Thoracic aorta (tissue), 2 donors: ENCODE results near the gene NAB1. TPM values are rescaled to one million over a fixed set of nuclear protein-coding genes. Genes with fewer than 3 reads are reported as not detected.

Experiments used
- ATAC-seq: fragments of 150-250 bp; one replicate; pipeline ENCODE4 v1.8.0; 2017; ENCODE audit warnings: low read depth; ENCODE audit not compliant: insufficient number of reproducible peaks, low FRiP score
- DNase-seq: peaks from one replicate; pipeline ENCODE4 v3.0.0-alpha.2; 2020; ENCODE audit warnings: low spot score
- H3K27ac ChIP-seq, 2 donors: fragments of 200-600 bp; sonication (generic); 1 replicate in 1 of 2; 2 replicates in 1 of 2; pipeline ENCODE4 v1.5.1; 2016; ENCODE audit warnings: mild to moderate bottlenecking in 2 of 2, moderate library complexity in 2 of 2
- H3K27me3 ChIP-seq: fragments of 200-600 bp; sonication (generic); replicated peaks from 2 replicates; pipeline ENCODE4 v1.6.0; 2016; ENCODE audit warnings: mild to moderate bottlenecking; ENCODE audit not compliant: insufficient read depth
- H3K36me3 ChIP-seq: fragments of 200-600 bp; sonication (generic); one replicate; pipeline ENCODE4 v1.5.1; 2016
- H3K4me1 ChIP-seq, 2 donors: fragments of 200-600 bp; sonication (generic); 1 replicate in 1 of 2; 2 replicates in 1 of 2; pipeline versions ENCODE4 v1.5.1 to v1.6.0; 2016; ENCODE audit warnings: low read depth in 2 of 2, mild to moderate bottlenecking in 1 of 2; ENCODE audit not compliant: control insufficient read depth in 1 of 2
- H3K4me3 ChIP-seq: fragments of 200-600 bp; sonication (generic); 2 replicates; pipeline ENCODE4 v1.5.1; 2016; ENCODE audit warnings: mild to moderate bottlenecking
- H3K9me3 ChIP-seq: fragments of 200-600 bp; sonication (generic); 2 replicates; pipeline ENCODE4 v1.5.1; 2016
- total RNA-seq, 2 donors: library from RNA; depleted of rRNA; stranded (reverse); fragments of >200 nt; gene quantifications; one replicate each; pipeline versions ENCODE4 v1.1.0 to v1.2.3, GENCODE V29; 2016
- TF ChIP-seq, protein P1 (sequence below): fragments of 200-600 bp; sonication (generic); IDR thresholded peaks from one replicate; pipeline ENCODE4 v1.5.1; 2019; ENCODE audit warnings: antibody characterized with exemption

The NAB1 gene
- total RNA-seq, 2 donors from 2014 or later: 51.0 to 77.7 TPM

- Histone ChIP-seq H3K4me3 (no peak overlapping the region), H3K4me1 (peaks cover 17 to 36% of the 10 kb centered on the region in 2 donors), H3K36me3 (no peaks in the 10 kb centered on the region), H3K27ac (no peak overlapping the region), H3K27me3 (no peaks in the 10 kb centered on the region), H3K9me3 (no peaks in the 10 kb centered on the region)
- TF ChIP-seq, protein P1, sequence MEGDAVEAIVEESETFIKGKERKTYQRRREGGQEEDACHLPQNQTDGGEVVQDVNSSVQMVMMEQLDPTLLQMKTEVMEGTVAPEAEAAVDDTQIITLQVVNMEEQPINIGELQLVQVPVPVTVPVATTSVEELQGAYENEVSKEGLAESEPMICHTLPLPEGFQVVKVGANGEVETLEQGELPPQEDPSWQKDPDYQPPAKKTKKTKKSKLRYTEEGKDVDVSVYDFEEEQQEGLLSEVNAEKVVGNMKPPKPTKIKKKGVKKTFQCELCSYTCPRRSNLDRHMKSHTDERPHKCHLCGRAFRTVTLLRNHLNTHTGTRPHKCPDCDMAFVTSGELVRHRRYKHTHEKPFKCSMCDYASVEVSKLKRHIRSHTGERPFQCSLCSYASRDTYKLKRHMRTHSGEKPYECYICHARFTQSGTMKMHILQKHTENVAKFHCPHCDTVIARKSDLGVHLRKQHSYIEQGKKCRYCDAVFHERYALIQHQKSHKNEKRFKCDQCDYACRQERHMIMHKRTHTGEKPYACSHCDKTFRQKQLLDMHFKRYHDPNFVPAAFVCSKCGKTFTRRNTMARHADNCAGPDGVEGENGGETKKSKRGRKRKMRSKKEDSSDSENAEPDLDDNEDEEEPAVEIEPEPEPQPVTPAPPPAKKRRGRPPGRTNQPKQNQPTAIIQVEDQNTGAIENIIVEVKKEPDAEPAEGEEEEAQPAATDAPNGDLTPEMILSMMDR: no peak
- DNase-seq (no peak), ATAC-seq (no peak)
These were observed 8.8 kb upstream of the NAB1 start for GRCh38 chr2:190640117-190640516.

DNA sequence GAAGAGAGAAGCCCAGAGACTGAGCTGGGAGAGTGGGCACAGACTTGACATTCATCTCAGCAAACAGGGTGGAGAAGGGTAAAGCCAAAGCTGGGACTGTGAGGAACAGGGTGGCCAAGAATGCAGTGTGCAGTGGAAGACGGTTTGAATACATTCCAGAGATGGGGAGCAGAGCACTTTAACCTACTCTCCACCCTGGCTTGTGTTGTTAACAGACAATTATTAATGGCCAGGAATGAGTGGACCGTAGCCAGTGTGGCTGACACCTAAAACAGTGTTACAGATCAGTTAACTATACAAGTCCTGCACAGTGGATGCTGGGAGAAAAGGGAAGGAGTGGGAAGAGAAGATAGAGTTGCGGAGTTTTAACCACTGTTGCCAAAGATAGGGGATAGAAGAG lies 7.4 kb upstream of the NAB1 start:
- H3K4me3 ChIP-seq: no peak overlapping the region
- no peak for ATAC-seq
- no peaks in the 10 kb centered on the region for H3K36me3 ChIP-seq
- DNase-seq: no peak
- H3K27ac ChIP-seq: no peak overlapping the region
- no peaks in the 10 kb centered on the region for H3K27me3 ChIP-seq
- H3K9me3 ChIP-seq: no peaks in the 10 kb centered on the region
- H3K4me1 ChIP-seq: peaks cover 24 to 31% of the 10 kb centered on the region in 2 donors
- TF ChIP-seq, protein P1: no peak

- Histone ChIP-seq H3K27me3 (no peaks in the 10 kb centered on the region), H3K27ac (peak overlapping the region; percentile 62 to 76), H3K36me3 (no peaks in the 10 kb centered on the region), H3K4me1 (peaks cover 16 to 30% of the 10 kb centered on the region in 2 donors), H3K9me3 (no peaks in the 10 kb centered on the region), H3K4me3 (peak overlapping the region; percentile 92)
- ATAC-seq: no peak
- no peak for DNase-seq
- TF ChIP-seq, protein P1: no peak
These were observed 1.9 kb upstream of the NAB1 start for GRCh38 chr2:190646780-190647522.

- H3K9me3 ChIP-seq: no peaks in the 10 kb centered on the region
- no peaks in the 10 kb centered on the region for H3K27me3 ChIP-seq
- peak overlapping the region; percentile 92 for H3K4me3 ChIP-seq
- ATAC-seq (peak; percentile 87), DNase-seq (peak; percentile 61)
- peaks cover 19 to 41% of the 10 kb centered on the region in 2 donors for H3K4me1 ChIP-seq
- peak overlapping the region; percentile 76 to 80 for H3K27ac ChIP-seq
- no peaks in the 10 kb centered on the region for H3K36me3 ChIP-seq
- TF ChIP-seq, protein P1: no peak
These were observed 421 bp upstream of the NAB1 start for GRCh38 chr2:190648289-190649034.

- Histone ChIP-seq H3K4me1 (peaks cover 21 to 55% of the 10 kb centered on the region in 2 donors), H3K4me3 (peak overlapping the region; percentile 92), H3K36me3 (no peaks in the 10 kb centered on the region), H3K27ac (peak overlapping the region; percentile 79 to 85), H3K9me3 (no peaks in the 10 kb centered on the region), H3K27me3 (no peaks in the 10 kb centered on the region)
- DNase-seq (no peak), ATAC-seq (no peak)
- TF ChIP-seq, protein P1: no peak
These were observed 1.0 kb downstream of the NAB1 start for GRCh38 chr2:190649798-190650390.
